PC-9 (cell line): ENCODE results near the gene PRM2.

Experiments used
- EZH2 ChIP-seq: fragments of 200-600 bp; sonication (generic); IDR thresholded peaks from 2 replicates; pipeline ENCODE4 v1.8.0; 2017; ENCODE audit warnings: antibody characterized with exemption, low read depth
- TF ChIP-seq, protein P1 (sequence below): fragments of 200-600 bp; sonication (generic); conservative IDR thresholded peaks from 2 replicates; pipeline ENCODE4 v1.6.1; 2017; ENCODE audit warnings: mixed run types, antibody characterized with exemption, mild to moderate bottlenecking, moderate library complexity

DNA sequence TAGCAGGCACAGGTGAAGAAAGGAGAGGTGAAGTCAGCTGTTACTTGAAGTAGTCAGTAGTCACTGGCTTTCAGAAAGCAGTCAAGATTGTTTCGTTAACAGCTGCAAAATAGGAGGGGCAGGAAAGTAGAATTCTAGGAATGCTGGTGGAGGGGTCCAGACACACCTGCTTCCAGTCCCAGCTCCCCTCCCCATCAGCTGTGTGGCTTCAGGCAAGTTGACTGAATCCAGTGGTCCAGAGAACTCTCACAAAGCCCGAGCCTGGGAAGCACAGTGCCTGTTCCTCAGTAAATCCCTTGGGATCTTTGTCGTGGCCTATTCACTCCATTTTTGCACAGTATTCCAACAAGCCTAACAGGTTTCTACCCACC is 15.7 kb downstream of the PRM2 start:
- TF ChIP-seq, protein P1, sequence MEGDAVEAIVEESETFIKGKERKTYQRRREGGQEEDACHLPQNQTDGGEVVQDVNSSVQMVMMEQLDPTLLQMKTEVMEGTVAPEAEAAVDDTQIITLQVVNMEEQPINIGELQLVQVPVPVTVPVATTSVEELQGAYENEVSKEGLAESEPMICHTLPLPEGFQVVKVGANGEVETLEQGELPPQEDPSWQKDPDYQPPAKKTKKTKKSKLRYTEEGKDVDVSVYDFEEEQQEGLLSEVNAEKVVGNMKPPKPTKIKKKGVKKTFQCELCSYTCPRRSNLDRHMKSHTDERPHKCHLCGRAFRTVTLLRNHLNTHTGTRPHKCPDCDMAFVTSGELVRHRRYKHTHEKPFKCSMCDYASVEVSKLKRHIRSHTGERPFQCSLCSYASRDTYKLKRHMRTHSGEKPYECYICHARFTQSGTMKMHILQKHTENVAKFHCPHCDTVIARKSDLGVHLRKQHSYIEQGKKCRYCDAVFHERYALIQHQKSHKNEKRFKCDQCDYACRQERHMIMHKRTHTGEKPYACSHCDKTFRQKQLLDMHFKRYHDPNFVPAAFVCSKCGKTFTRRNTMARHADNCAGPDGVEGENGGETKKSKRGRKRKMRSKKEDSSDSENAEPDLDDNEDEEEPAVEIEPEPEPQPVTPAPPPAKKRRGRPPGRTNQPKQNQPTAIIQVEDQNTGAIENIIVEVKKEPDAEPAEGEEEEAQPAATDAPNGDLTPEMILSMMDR: no peak
- no peak for TF ChIP-seq EZH2
